Sigmoid colon (tissue), 7 donors: ENCODE data around the gene HSF4. TPM values are rescaled to one million over a fixed set of nuclear protein-coding genes. Genes with fewer than 3 reads are reported as not detected.

Source experiments
- DNase-seq: peaks from one replicate; pipeline ENCODE4 v3.0.0-alpha.2; 2019
- H3K27ac ChIP-seq, 4 donors: fragments of 200-600 bp; sonication (generic); one replicate each; pipeline ENCODE4 v1.5.1; 2016 to 2019; ENCODE audit warnings: mild to moderate bottlenecking in 1 of 4
- H3K27me3 ChIP-seq, 3 donors: fragments of 200-600 bp; sonication (generic); one replicate each; pipeline ENCODE4 v1.5.1; 2019; ENCODE audit warnings: mild to moderate bottlenecking in 1 of 3
- H3K36me3 ChIP-seq, 4 donors: fragments of 200-600 bp; sonication (generic); one replicate each; pipeline ENCODE4 v1.5.1; 2016 to 2019
- H3K4me1 ChIP-seq, 4 donors: fragments of 200-600 bp; sonication (generic); one replicate each; pipeline ENCODE4 v1.5.1; 2017 to 2019
- H3K4me3 ChIP-seq, 4 donors: fragments of 200-600 bp; sonication (generic); one replicate each; pipeline ENCODE4 v1.5.1; 2017 to 2019; ENCODE audit warnings: mild to moderate bottlenecking in 2 of 4, moderate library complexity in 1 of 4
- H3K9me3 ChIP-seq, 4 donors: fragments of 200-600 bp in 3 of 4; sonication (generic) in 3 of 4; one replicate each; pipeline versions ENCODE4 v1.5.1 to v1.6.1; 2013 to 2019
- EP300 ChIP-seq, 4 donors: sonication (generic); formaldehyde crosslinking; IDR thresholded peaks; one replicate each; pipeline ENCODE4 v1.6.1; 2017; ENCODE audit warnings: antibody characterized with exemption in 4 of 4
- POLR2A ChIP-seq, 2 donors: fragments of 450-650 bp; IDR thresholded peaks; one replicate each; pipeline ENCODE4 v1.6.1; 2016; ENCODE audit warnings: antibody characterized with exemption in 2 of 2, mild to moderate bottlenecking in 2 of 2, moderate library complexity in 2 of 2
- POLR2AphosphoS5 ChIP-seq, 4 donors: sonication (generic); formaldehyde crosslinking; IDR thresholded peaks; one replicate each; pipeline ENCODE4 v1.6.1; 2017; ENCODE audit warnings: antibody characterized with exemption in 4 of 4
- WGBS, 2 donors: extraction: QIAGEN DNeasy Blood & Tissue Kit; methylation state at CpG; one replicate each; pipeline ENCODE4 v1.1.7; 2013; 5-methylcytosine and 5-hydroxymethylcytosine counted together
- intact Hi-C: fragments of 100-400 bp; cut with DNase I; formaldehyde crosslinking; loops from one replicate; pipeline ENCODE4 v1.15.1; 2023
- polyA plus RNA-seq, 3 donors: library from polyadenylated mRNA; stranded (reverse); fragments of 200-250 nt; gene quantifications; one replicate each; pipeline ENCODE4 v1.2.3, GENCODE V29; 2013
- total RNA-seq, 4 donors: library from RNA; depleted of rRNA; stranded (reverse); fragments of >200 nt; gene quantifications; one replicate each; pipeline ENCODE4 v1.1.0, GENCODE V29; 2016
- TF ChIP-seq, protein P1 (sequence below), 4 experiments: fragments of 450-650 bp in 3 of 4; fragments of 200-600 bp in 1 of 4; IDR thresholded peaks; one replicate each; pipeline ENCODE4 v1.5.1; 2016 to 2019; ENCODE audit warnings: antibody characterized with exemption in 4 of 4, mild to moderate bottlenecking in 3 of 4, moderate library complexity in 2 of 4
- donor health status: healthy with polysubstance abuse.
- donor health status: Bipolar disorder and iron deficiency.
- donor health status: healthy.

The HSF4 gene
- total and polyA plus RNA-seq, 7 donors = 1.2 to 109 (median 21.2) TPM

DNA sequence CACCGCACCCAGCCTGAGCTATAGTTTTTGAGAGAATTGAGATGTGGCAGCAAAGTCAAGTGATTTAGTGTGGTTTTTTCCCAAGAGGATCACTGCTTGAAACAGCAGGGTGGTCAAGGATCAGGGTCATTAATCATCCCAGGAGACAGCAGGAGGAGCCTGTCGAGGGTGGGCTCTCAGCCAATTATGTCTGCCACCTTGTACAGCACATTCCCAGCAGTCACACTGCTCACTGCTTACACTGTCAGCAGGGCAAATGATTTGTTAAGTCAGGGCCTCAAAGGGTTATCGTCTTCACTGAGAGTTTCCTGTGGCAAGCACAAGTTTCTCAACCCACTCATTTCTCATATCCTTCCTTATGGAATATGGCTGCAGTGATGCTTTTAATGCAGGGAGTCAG is 26.9 kb upstream of the HSF4 start:
- Histone ChIP-seq H3K27ac (no peak overlapping the region), H3K27me3 (no peaks in the 10 kb centered on the region), H3K36me3 (peaks cover 32 to 98% (median 74%) of the 10 kb centered on the region in 4 donors), H3K4me1 (no peaks in the 10 kb centered on the region), H3K4me3 (no peak overlapping the region), H3K9me3 (no peaks in the 10 kb centered on the region)
- no peak for DNase-seq
- 63 to 72% methylated on average over 3 of the region's 3 CpGs for WGBS, 2 donors
- no peak for TF ChIP-seq POLR2A (IDR thresholded peaks at IDR 0.05)
- no peak for TF ChIP-seq EP300 (IDR thresholded peaks at IDR 0.05)
- TF ChIP-seq POLR2AphosphoS5 (IDR thresholded peaks at IDR 0.05) = no peak
- TF ChIP-seq, protein P1, sequence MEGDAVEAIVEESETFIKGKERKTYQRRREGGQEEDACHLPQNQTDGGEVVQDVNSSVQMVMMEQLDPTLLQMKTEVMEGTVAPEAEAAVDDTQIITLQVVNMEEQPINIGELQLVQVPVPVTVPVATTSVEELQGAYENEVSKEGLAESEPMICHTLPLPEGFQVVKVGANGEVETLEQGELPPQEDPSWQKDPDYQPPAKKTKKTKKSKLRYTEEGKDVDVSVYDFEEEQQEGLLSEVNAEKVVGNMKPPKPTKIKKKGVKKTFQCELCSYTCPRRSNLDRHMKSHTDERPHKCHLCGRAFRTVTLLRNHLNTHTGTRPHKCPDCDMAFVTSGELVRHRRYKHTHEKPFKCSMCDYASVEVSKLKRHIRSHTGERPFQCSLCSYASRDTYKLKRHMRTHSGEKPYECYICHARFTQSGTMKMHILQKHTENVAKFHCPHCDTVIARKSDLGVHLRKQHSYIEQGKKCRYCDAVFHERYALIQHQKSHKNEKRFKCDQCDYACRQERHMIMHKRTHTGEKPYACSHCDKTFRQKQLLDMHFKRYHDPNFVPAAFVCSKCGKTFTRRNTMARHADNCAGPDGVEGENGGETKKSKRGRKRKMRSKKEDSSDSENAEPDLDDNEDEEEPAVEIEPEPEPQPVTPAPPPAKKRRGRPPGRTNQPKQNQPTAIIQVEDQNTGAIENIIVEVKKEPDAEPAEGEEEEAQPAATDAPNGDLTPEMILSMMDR (IDR thresholded peaks at IDR 0.05) = no peak
- intact Hi-C loops = no loop called here

DNA sequence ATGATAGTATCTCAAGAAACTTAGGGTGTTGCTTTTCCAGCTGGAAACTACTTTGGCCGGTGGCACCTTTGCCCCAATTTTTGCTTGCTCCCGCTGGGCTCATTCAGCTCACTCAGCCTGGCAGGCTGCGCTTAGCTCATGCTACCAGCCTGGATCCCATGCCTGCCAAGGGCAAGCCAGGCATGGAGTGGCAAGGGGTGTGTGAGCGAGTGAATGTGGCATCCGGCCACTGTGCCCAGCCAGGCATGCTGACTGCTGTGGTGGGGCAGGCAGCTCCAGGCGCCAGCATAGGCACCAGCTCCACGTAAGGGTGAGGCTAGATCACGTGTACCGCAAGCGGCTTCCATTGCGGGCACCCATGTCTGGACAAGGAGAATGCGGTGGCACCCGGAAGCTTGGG is 23.2 kb upstream of the HSF4 start:
- DNase-seq = no peak
- Histone ChIP-seq H3K36me3 (peaks cover 40 to 99% (median 76%) of the 10 kb centered on the region in 4 donors), H3K27ac (no peak overlapping the region), H3K27me3 (no peaks in the 10 kb centered on the region), H3K9me3 (no peaks in the 10 kb centered on the region), H3K4me3 (no peak overlapping the region), H3K4me1 (no peaks in the 10 kb centered on the region)
- TF ChIP-seq POLR2A (IDR thresholded peaks at IDR 0.05) (no peak), EP300 (IDR thresholded peaks at IDR 0.05) (no peak), POLR2AphosphoS5 (IDR thresholded peaks at IDR 0.05) (no peak)
- TF ChIP-seq, protein P1 (IDR thresholded peaks at IDR 0.05) = no peak
- WGBS, 2 donors = 96 to 99% methylated on average over 13 of the region's 13 CpGs
- intact Hi-C loops = no loop called here

GRCh38 chr16:67142342-67142741 is 22.2 kb upstream of the HSF4 start:
- no peaks in the 10 kb centered on the region for H3K27me3 ChIP-seq
- H3K27ac ChIP-seq = no peak overlapping the region
- H3K4me1 ChIP-seq = no peaks in the 10 kb centered on the region
- peaks cover 46 to 99% (median 76%) of the 10 kb centered on the region in 4 donors for H3K36me3 ChIP-seq
- intact Hi-C loops = no loop called here
- no peaks in the 10 kb centered on the region for H3K9me3 ChIP-seq
- TF ChIP-seq, protein P1 (IDR thresholded peaks at IDR 0.05) = no peak
- TF ChIP-seq POLR2A (IDR thresholded peaks at IDR 0.05) = no peak
- no peak for TF ChIP-seq EP300 (IDR thresholded peaks at IDR 0.05)
- no peak for TF ChIP-seq POLR2AphosphoS5 (IDR thresholded peaks at IDR 0.05)
- DNase-seq = no peak
- 94% methylated on average over 9 of the region's 9 CpGs for WGBS, 2 donors
- no peak overlapping the region for H3K4me3 ChIP-seq

- Histone ChIP-seq H3K9me3 (no peaks in the 10 kb centered on the region), H3K4me3 (no peak overlapping the region), H3K27ac (no peak overlapping the region), H3K27me3 (peaks cover 0 to 6% (median 6%) of the 10 kb centered on the region in 3 donors), H3K36me3 (peaks cover 43 to 91% (median 64%) of the 10 kb centered on the region in 4 donors), H3K4me1 (peaks cover 0 to 7% (median 5%) of the 10 kb centered on the region in 4 donors)
- TF ChIP-seq POLR2AphosphoS5 (IDR thresholded peaks at IDR 0.05) (no peak), POLR2A (IDR thresholded peaks at IDR 0.05) (no peak), EP300 (IDR thresholded peaks at IDR 0.05) (no peak)
- TF ChIP-seq, protein P1 (IDR thresholded peaks at IDR 0.05) = no peak
- intact Hi-C loops = no loop called here
- DNase-seq = no peak
- WGBS, 2 donors = 92% methylated on average over 2 of the region's 2 CpGs
These were observed 19.6 kb upstream of the HSF4 start for GRCh38 chr16:67144943-67145342.

DNA sequence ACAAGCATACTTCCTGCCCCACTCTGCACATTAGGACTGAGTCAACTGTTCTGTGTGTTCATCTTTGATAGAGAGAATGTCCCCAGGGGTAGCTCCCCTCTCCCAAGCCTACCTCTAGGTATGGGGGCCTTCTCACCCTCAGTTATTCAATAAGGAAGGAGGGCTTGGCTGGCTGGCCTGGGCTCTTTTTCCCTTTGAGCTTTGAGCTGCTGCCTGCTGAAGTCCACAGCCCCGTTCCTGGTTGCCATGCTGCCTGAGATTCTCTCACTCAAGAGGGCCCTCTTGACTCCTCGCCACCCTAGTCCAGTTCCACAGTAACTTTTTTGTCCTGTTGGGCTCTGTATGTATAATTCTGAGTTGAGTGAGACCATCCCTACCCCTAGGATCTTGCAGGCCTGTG is 18.8 kb upstream of the HSF4 start:
- Histone ChIP-seq H3K4me3 (no peak overlapping the region), H3K27ac (no peak overlapping the region), H3K9me3 (no peaks in the 10 kb centered on the region), H3K27me3 (peaks cover 0 to 14% (median 14%) of the 10 kb centered on the region in 3 donors), H3K4me1 (peaks cover 0 to 15% (median 12%) of the 10 kb centered on the region in 4 donors), H3K36me3 (peaks cover 35 to 83% (median 56%) of the 10 kb centered on the region in 4 donors)
- intact Hi-C loops = no loop called here
- DNase-seq = no peak
- WGBS, 2 donors = 89 to 90% methylated on average over 2 of the region's 2 CpGs
- TF ChIP-seq POLR2AphosphoS5 (IDR thresholded peaks at IDR 0.05) = no peak
- TF ChIP-seq, protein P1 (IDR thresholded peaks at IDR 0.05) = no peak
- no peak for TF ChIP-seq POLR2A (IDR thresholded peaks at IDR 0.05)
